ENCODE results near the gene SLK.

DNA sequence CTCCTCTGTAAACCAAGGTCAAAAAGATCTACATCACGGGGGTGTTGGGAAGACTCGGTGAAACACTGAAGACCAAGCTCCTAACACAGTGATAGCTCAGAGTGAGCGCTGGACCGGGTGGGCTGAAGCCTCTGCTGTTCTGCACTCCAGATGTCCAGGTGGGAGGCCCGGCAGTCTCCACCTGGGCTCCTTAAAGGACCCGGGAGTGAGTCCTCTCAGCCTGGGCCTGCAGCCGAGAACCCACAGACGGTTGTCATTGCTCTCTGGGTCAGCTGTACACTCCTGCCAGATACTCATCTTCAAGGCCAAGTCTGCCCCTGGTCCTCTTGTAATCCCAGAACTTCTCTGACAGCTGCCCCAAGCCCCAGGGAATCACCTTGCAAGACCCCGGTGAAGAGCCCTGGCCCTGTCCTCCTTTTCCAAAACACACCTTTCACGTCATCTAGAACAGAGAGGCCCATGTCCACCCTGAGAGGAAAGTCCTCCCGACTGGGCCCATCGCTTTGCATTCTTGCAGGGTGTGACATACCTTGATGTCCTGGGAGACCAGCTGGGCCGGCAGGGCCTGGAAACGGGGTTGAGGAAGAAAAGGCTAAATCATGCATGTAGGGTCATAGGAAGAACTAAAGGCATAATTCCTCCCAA, 75.1 kb downstream of the SLK start:
- no peak for TF ChIP-seq EZH2phosphoT487 (IDR thresholded peaks at IDR 0.05; ENCODE audit: insufficient read depth, low read depth)
- TF ChIP-seq EZH2 (IDR thresholded peaks at IDR 0.05; ENCODE audit: insufficient read depth, poor library complexity, severe bottlenecking): no peak

Data from GM23248 (cell line).